NB4 (cell line): Measurements from ENCODE around the gene IL16.

Experiments used
- DNase-seq: peaks from one replicate; pipeline ENCODE4 v3.0.0; 2010; ENCODE audit warnings: low read depth
- H3K4me3 ChIP-seq: one replicate; pipeline ENCODE4 v1.5.1; 2011; ENCODE audit warnings: mild to moderate bottlenecking, low read depth, low read length, moderate library complexity
- CTCF ChIP-seq: IDR thresholded peaks from one replicate; pipeline ENCODE4 v1.5.1; 2012; ENCODE audit warnings: low read depth, low read length
- MAX ChIP-seq: IDR thresholded peaks from 2 replicates; pipeline ENCODE4 v1.6.1; 2011; ENCODE audit warnings: low read depth, low read length
- MYC ChIP-seq: IDR thresholded peaks from 2 replicates; pipeline ENCODE4 v1.6.1; 2011; ENCODE audit warnings: low read depth, low read length
- POLR2A ChIP-seq: IDR thresholded peaks from 2 replicates; pipeline ENCODE4 v1.6.1; 2011; ENCODE audit warnings: mild to moderate bottlenecking; ENCODE audit not compliant: insufficient read length; ENCODE audit errors: extremely low read depth

Gene IL16

GRCh38 chr15:81258455-81258854 lies 61.8 kb downstream of the IL16 start:
- H3K4me3 ChIP-seq, result no peak overlapping the region
- DNase-seq, result no peak
- TF ChIP-seq CTCF (no peak), MYC (no peak), MAX (no peak), POLR2A (no peak)

GRCh38 chr15:81259760-81260298 lies 63.1 kb downstream of the IL16 start:
- DNase-seq, result no peak
- TF ChIP-seq POLR2A (no peak), CTCF (no peak), MAX (no peak), MYC (no peak)
- no peak overlapping the region for H3K4me3 ChIP-seq

DNA sequence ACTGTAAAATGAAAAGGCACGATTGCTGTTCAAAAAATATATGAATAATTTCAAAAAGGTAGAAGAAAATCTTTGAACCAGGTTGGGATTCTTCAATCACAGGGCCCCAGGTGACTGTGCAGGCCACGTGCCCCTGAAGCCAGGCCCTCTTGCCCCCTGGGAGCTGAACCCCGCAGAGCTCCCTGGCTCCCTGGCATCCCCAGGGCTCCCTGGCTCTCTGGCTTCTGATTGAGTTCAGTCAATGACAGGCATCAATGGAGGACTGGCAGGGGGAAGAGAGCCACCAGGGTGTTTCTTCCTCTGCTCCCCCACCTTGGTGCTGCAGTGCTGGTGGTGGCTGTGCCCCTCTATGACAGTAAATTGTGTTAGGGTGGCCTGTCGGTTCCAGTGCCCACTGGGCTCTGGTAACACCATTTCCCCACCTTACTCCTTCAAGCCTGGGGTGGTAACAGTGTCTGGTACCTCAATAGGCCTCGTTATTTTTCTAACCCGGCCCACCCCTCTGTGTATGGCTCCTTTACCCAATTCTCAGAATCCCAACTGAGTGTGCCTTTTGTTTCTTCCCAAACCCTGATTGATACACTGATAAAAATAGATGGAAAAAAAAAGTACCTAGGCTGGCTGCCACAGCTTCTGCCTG lies 64.6 kb downstream of the IL16 start:
- H3K4me3 ChIP-seq, result no peak overlapping the region
- no peak for DNase-seq
- TF ChIP-seq CTCF (no peak), MYC (no peak), POLR2A (no peak), MAX (no peak)

DNA sequence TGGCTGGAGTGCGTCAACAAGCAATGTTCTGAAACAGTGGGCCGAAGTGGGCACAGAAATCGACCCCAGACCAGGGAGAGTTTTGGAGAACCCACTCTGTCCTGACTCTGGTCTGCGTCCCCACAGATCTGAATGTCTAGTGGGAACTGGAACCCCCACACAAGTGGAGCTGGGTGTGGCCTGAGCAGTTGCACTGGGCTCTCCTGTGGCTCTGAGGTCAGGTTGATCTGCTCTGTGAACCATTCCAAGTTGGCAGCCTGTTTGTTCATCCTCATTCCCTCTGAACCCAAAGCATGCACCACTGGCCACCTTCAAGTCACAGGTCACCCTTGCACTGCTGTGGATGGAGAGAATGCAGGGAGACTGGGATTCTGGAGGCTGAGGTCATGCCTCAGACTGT lies 66.8 kb downstream of the IL16 start:
- no peak for DNase-seq
- H3K4me3 ChIP-seq, result no peak overlapping the region
- no peak for TF ChIP-seq CTCF
- TF ChIP-seq MAX, result no peak
- TF ChIP-seq POLR2A, result no peak
- TF ChIP-seq MYC, result no peak

DNA sequence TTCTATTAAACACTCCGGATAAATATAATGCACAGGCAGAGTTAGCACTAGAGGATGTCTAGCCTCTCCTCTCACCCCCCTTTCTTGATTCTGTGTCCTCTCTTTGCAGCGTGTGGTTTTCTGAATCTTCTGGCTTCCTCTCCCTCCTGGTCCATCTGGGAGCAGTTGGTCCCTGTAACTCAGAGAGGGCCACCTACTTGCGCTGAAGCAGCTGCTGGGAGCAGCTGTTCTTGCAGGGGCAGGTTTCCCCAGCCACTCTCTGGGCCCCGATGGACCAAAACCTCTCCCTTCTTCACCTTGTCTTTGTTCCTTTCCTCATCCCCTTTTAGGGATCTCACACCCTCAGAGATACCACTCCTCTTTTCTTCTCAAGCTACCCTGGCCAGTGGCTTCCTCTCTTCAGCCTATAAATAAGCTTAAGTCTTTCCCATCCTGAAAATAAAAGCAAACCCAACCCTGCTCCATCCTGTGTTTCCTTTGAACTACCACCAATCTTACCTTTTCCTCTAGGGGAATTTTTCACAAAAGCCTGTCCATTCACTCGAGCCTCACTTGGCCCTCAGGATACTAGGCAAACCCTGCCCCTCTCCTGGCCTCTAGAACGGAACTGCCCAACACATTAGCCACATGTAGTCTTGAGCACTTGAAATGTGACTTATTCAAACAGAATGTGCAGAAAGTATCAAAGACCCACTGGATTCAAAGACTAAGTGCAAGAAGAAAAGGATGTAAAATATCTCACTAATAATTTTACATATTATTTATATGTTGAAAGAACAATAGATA lies 67.6 kb downstream of the IL16 start:
- DNase-seq, result no peak
- TF ChIP-seq POLR2A, result no peak
- TF ChIP-seq MYC, result no peak
- TF ChIP-seq CTCF, result no peak
- no peak for TF ChIP-seq MAX

More for the DNA sequence above, 67.6 kb downstream of the IL16 start:
- no peak overlapping the region for H3K4me3 ChIP-seq
